PFSK-1 (cell line): ENCODE data around the gene RPLP1.

Experiments
- FOXP2 ChIP-seq: optimal IDR thresholded peaks from 2 replicates; pipeline ENCODE3; 2011; ENCODE audit warnings: borderline replicate concordance, control low read depth, inconsistent platforms; ENCODE audit not compliant: insufficient read depth; ENCODE audit errors: extremely low read length, extremely low read depth
- POLR2AphosphoS5 ChIP-seq: IDR thresholded peaks from 2 replicates; pipeline ENCODE4 v1.6.1; 2012; ENCODE audit warnings: low read depth, mild to moderate bottlenecking, control low read depth, low read length, moderate library complexity
- REST ChIP-seq, 2 experiments: IDR thresholded peaks; 2 replicates each; pipeline versions ENCODE4 v1.6.1 to v1.8.0; 2011 to 2012; ENCODE audit warnings: low read depth in 2 of 2, low read length in 2 of 2, control low read depth in 1 of 2, inconsistent platforms in 1 of 2, mild to moderate bottlenecking in 1 of 2, moderate library complexity in 1 of 2; ENCODE audit not compliant: insufficient read depth in 1 of 2
- SIN3A ChIP-seq: IDR thresholded peaks from 2 replicates; pipeline ENCODE4 v1.6.1; 2012; ENCODE audit warnings: mild to moderate bottlenecking, low read length, moderate library complexity, borderline replicate concordance; ENCODE audit not compliant: insufficient read depth
- TAF1 ChIP-seq: IDR thresholded peaks from 2 replicates; pipeline ENCODE4 v1.6.1; 2012; ENCODE audit warnings: low read length, control low read depth, borderline replicate concordance; ENCODE audit not compliant: insufficient read depth

RPLP1 gene

GRCh38 chr15:69424001-69424400 is 28.6 kb upstream of the RPLP1 start:
- no peak for TF ChIP-seq POLR2AphosphoS5
- TF ChIP-seq FOXP2 = no peak
- TF ChIP-seq SIN3A = no peak
- no peak for TF ChIP-seq TAF1
- TF ChIP-seq REST (IDR thresholded peaks at IDR 0.05; ENCODE audit: insufficient read depth in 1 of 2, low read depth in 2 of 2, low read length in 2 of 2) = no peak

GRCh38 chr15:69424748-69425413 is 27.7 kb upstream of the RPLP1 start:
- TF ChIP-seq REST (IDR thresholded peaks at IDR 0.05; ENCODE audit: insufficient read depth in 1 of 2, low read depth in 2 of 2, low read length in 2 of 2) (no peak), TAF1 (no peak), SIN3A (no peak), FOXP2 (no peak), POLR2AphosphoS5 (no peak)

GRCh38 chr15:69433831-69434230 is 18.8 kb upstream of the RPLP1 start:
- no peak for TF ChIP-seq REST (IDR thresholded peaks at IDR 0.05; ENCODE audit: insufficient read depth in 1 of 2, low read depth in 2 of 2, low read length in 2 of 2)
- no peak for TF ChIP-seq POLR2AphosphoS5
- no peak for TF ChIP-seq SIN3A
- no peak for TF ChIP-seq TAF1
- no peak for TF ChIP-seq FOXP2

- TF ChIP-seq REST (IDR thresholded peaks at IDR 0.05; ENCODE audit: insufficient read depth in 1 of 2, low read depth in 2 of 2, low read length in 2 of 2) = no peak
Measured at GRCh38 chr15:69434238-69434637, 18.4 kb upstream of the RPLP1 start.

- TF ChIP-seq POLR2AphosphoS5 (no peak), FOXP2 (no peak), REST (IDR thresholded peaks at IDR 0.05; ENCODE audit: insufficient read depth in 1 of 2, low read depth in 2 of 2, low read length in 2 of 2) (no peak), SIN3A (no peak), TAF1 (no peak)
Measured at GRCh38 chr15:69434679-69435078, 17.9 kb upstream of the RPLP1 start.
